Mesothelial cell of epicardium (in vitro differentiated cells): ENCODE data around the gene CFD. TPM values are rescaled to one million over a fixed set of nuclear protein-coding genes. Genes with fewer than 3 reads are reported as not detected.

Experiments
- DNase-seq, 2 experiments: peaks; one replicate each; pipeline ENCODE4 v3.0.0; 2021; ENCODE audit warnings: low spot score in 2 of 2; ENCODE audit not compliant: unreplicated experiment in 2 of 2
- H3K27ac Mint-ChIP-seq: 2 replicates; pipeline ENCODE4 v1.8.0; 2021; ENCODE audit warnings: mixed read lengths
- H3K27me3 Mint-ChIP-seq: 2 replicates; pipeline ENCODE4 v1.8.0; 2021; ENCODE audit warnings: low read depth, mixed read lengths
- H3K36me3 Mint-ChIP-seq: 2 replicates; pipeline ENCODE4 v1.8.0; 2021; ENCODE audit warnings: mixed read lengths
- H3K4me1 Mint-ChIP-seq: 2 replicates; pipeline ENCODE4 v1.8.0; 2021; ENCODE audit warnings: mixed read lengths
- H3K4me3 Mint-ChIP-seq: 2 replicates; pipeline ENCODE4 v1.8.0; 2021; ENCODE audit warnings: mild to moderate bottlenecking, moderate library complexity, mixed read lengths
- H3K9me3 Mint-ChIP-seq: 2 replicates; pipeline ENCODE4 v1.8.0; 2021; ENCODE audit warnings: mixed read lengths
- CTCF ChIP-seq: fragments of 200-600 bp; sonication (generic); IDR thresholded peaks from one replicate; pipeline ENCODE4 v1.5.0; 2021; ENCODE audit warnings: antibody characterized with exemption; ENCODE audit not compliant: unreplicated experiment
- total RNA-seq: library from RNA; stranded (reverse); gene quantifications from 3 replicates; pipeline ENCODE4 v1.2.1, GENCODE V29; 2021

CFD gene
- total RNA-seq, 1 donor from 2014 or later = 3.2 TPM

GRCh38 chr19:871446-872265 is 12.2 kb downstream of the CFD start:
- peaks cover 2% of the 10 kb centered on the region for H3K27me3 Mint-ChIP-seq
- H3K4me1 Mint-ChIP-seq = peaks cover 2% of the 10 kb centered on the region
- DNase-seq = no peak
- H3K27ac Mint-ChIP-seq = peak overlapping the region; percentile 92
- peak overlapping the region; percentile 28 for H3K4me3 Mint-ChIP-seq
- no peak for TF ChIP-seq CTCF
- peaks cover 16% of the 10 kb centered on the region for H3K36me3 Mint-ChIP-seq
- no peaks in the 10 kb centered on the region for H3K9me3 Mint-ChIP-seq

- Mint-ChIP-seq H3K36me3 (peaks cover 16% of the 10 kb centered on the region), H3K9me3 (no peaks in the 10 kb centered on the region), H3K4me1 (peaks cover 2% of the 10 kb centered on the region), H3K27ac (peak overlapping the region; percentile 89), H3K4me3 (no peak overlapping the region), H3K27me3 (peaks cover 2% of the 10 kb centered on the region)
- no peak for TF ChIP-seq CTCF
- peak in 1 of 2 experiments; percentile 64 for DNase-seq
Measured at GRCh38 chr19:872266-872951, 12.9 kb downstream of the CFD start.

GRCh38 chr19:873084-873483 is 13.6 kb downstream of the CFD start:
- Mint-ChIP-seq H3K4me1 (peaks cover 2% of the 10 kb centered on the region), H3K36me3 (peaks cover 13% of the 10 kb centered on the region), H3K9me3 (no peaks in the 10 kb centered on the region), H3K4me3 (no peak overlapping the region), H3K27ac (no peak overlapping the region), H3K27me3 (peaks cover 2% of the 10 kb centered on the region)
- no peak for DNase-seq
- TF ChIP-seq CTCF = no peak

GRCh38 chr19:873561-874041 is 14.1 kb downstream of the CFD start:
- H3K4me1 Mint-ChIP-seq = peaks cover 2% of the 10 kb centered on the region
- H3K27me3 Mint-ChIP-seq = peaks cover 2% of the 10 kb centered on the region
- peaks cover 11% of the 10 kb centered on the region for H3K36me3 Mint-ChIP-seq
- TF ChIP-seq CTCF = no peak
- no peaks in the 10 kb centered on the region for H3K9me3 Mint-ChIP-seq
- H3K4me3 Mint-ChIP-seq = no peak overlapping the region
- DNase-seq = no peak
- H3K27ac Mint-ChIP-seq = no peak overlapping the region

- Mint-ChIP-seq H3K27ac (no peak overlapping the region), H3K4me3 (no peak overlapping the region), H3K9me3 (no peaks in the 10 kb centered on the region), H3K27me3 (peaks cover 2% of the 10 kb centered on the region), H3K4me1 (peaks cover 2% of the 10 kb centered on the region), H3K36me3 (peaks cover 10% of the 10 kb centered on the region)
- DNase-seq = no peak
- no peak for TF ChIP-seq CTCF
Measured at GRCh38 chr19:875265-875879, 15.9 kb downstream of the CFD start.
